BLaER1 (cell line): ENCODE results near the gene GPC6.

Experiments used
- H3K27ac ChIP-seq: shearing (Covaris generic); formaldehyde crosslinking; 2 replicates; pipeline ENCODE4 v1.8.1; 2022
- H3K27me3 ChIP-seq: shearing (Covaris generic); formaldehyde crosslinking; 2 replicates; pipeline ENCODE4 v1.8.1; 2022
- H3K36me3 ChIP-seq: shearing (Covaris generic); formaldehyde crosslinking; 2 replicates; pipeline ENCODE4 v1.8.1; 2022
- H3K4me1 ChIP-seq: shearing (Covaris generic); formaldehyde crosslinking; 2 replicates; pipeline ENCODE4 v1.8.1; 2022
- H3K4me2 ChIP-seq: shearing (Covaris generic); formaldehyde crosslinking; 2 replicates; pipeline ENCODE4 v1.8.1; 2022
- H3K4me3 ChIP-seq: shearing (Covaris generic); formaldehyde crosslinking; 2 replicates; pipeline ENCODE4 v1.8.1; 2022
- H3K9ac ChIP-seq: shearing (Covaris generic); formaldehyde crosslinking; 2 replicates; pipeline ENCODE4 v1.8.1; 2022
- H3K9me3 ChIP-seq: shearing (Covaris generic); formaldehyde crosslinking; 2 replicates; pipeline ENCODE4 v1.8.1; 2022
- H4K20me1 ChIP-seq: shearing (Covaris generic); formaldehyde crosslinking; 2 replicates; pipeline ENCODE4 v1.8.1; 2022
- Cebpa-rat ChIP-seq: shearing (Covaris generic); IDR thresholded peaks from 2 replicates; pipeline ENCODE4 v1.8.1; 2022

Gene GPC6

GRCh38 chr13:94303644-94304174, 1077.1 kb downstream of the GPC6 start:
- no peaks in the 10 kb centered on the region for H3K4me1 ChIP-seq
- H3K4me3 ChIP-seq = no peak overlapping the region
- no peak overlapping the region for H3K27ac ChIP-seq
- no peak overlapping the region for H3K9ac ChIP-seq
- no peaks in the 10 kb centered on the region for H3K9me3 ChIP-seq
- H4K20me1 ChIP-seq = no peaks in the 10 kb centered on the region
- H3K4me2 ChIP-seq = no peak overlapping the region
- no peaks in the 10 kb centered on the region for H3K36me3 ChIP-seq
- no peaks in the 10 kb centered on the region for H3K27me3 ChIP-seq
- no peak for TF ChIP-seq Cebpa-rat

GRCh38 chr13:94305033-94305432, 1078.4 kb downstream of the GPC6 start:
- no peak overlapping the region for H3K4me2 ChIP-seq
- TF ChIP-seq Cebpa-rat = no peak
- H3K27ac ChIP-seq = no peak overlapping the region
- no peaks in the 10 kb centered on the region for H3K27me3 ChIP-seq
- no peaks in the 10 kb centered on the region for H3K4me1 ChIP-seq
- no peak overlapping the region for H3K9ac ChIP-seq
- H3K9me3 ChIP-seq = no peaks in the 10 kb centered on the region
- H3K36me3 ChIP-seq = no peaks in the 10 kb centered on the region
- no peak overlapping the region for H3K4me3 ChIP-seq
- H4K20me1 ChIP-seq = no peaks in the 10 kb centered on the region

- no peaks in the 10 kb centered on the region for H4K20me1 ChIP-seq
- H3K4me1 ChIP-seq = no peaks in the 10 kb centered on the region
- no peak overlapping the region for H3K4me3 ChIP-seq
- H3K9ac ChIP-seq = no peak overlapping the region
- H3K27ac ChIP-seq = no peak overlapping the region
- no peaks in the 10 kb centered on the region for H3K27me3 ChIP-seq
- no peak overlapping the region for H3K4me2 ChIP-seq
- no peaks in the 10 kb centered on the region for H3K9me3 ChIP-seq
- TF ChIP-seq Cebpa-rat = no peak
- no peaks in the 10 kb centered on the region for H3K36me3 ChIP-seq
These were observed 1078.9 kb downstream of the GPC6 start for GRCh38 chr13:94305463-94305862.

- Histone ChIP-seq H3K27ac (no peak overlapping the region), H3K27me3 (no peaks in the 10 kb centered on the region), H3K9me3 (no peaks in the 10 kb centered on the region)
These were observed 1079.3 kb downstream of the GPC6 start for GRCh38 chr13:94305934-94306333.

GRCh38 chr13:94308832-94309231, 1082.2 kb downstream of the GPC6 start:
- H3K4me2 ChIP-seq = no peak overlapping the region
- no peaks in the 10 kb centered on the region for H3K36me3 ChIP-seq
- TF ChIP-seq Cebpa-rat = no peak
- no peak overlapping the region for H3K4me3 ChIP-seq
- no peaks in the 10 kb centered on the region for H3K27me3 ChIP-seq
- H3K9me3 ChIP-seq = no peaks in the 10 kb centered on the region
- no peaks in the 10 kb centered on the region for H4K20me1 ChIP-seq
- no peaks in the 10 kb centered on the region for H3K4me1 ChIP-seq
- H3K27ac ChIP-seq = no peak overlapping the region
- no peak overlapping the region for H3K9ac ChIP-seq

More at GRCh38 chr13:94305934-94306333, 1079.3 kb downstream of the GPC6 start:
- TF ChIP-seq Cebpa-rat = no peak
- H3K4me2 ChIP-seq = no peak overlapping the region
- no peak overlapping the region for H3K9ac ChIP-seq
- H4K20me1 ChIP-seq = no peaks in the 10 kb centered on the region
- H3K4me1 ChIP-seq = no peaks in the 10 kb centered on the region
- H3K4me3 ChIP-seq = no peak overlapping the region
- no peaks in the 10 kb centered on the region for H3K36me3 ChIP-seq

GRCh38 chr13:94309576-94309975, 1083.0 kb downstream of the GPC6 start:
- no peak for TF ChIP-seq Cebpa-rat
- no peak overlapping the region for H3K4me2 ChIP-seq
- no peak overlapping the region for H3K27ac ChIP-seq
- no peaks in the 10 kb centered on the region for H4K20me1 ChIP-seq
- no peaks in the 10 kb centered on the region for H3K27me3 ChIP-seq
- H3K9me3 ChIP-seq = no peaks in the 10 kb centered on the region
- H3K4me1 ChIP-seq = no peaks in the 10 kb centered on the region
- no peak overlapping the region for H3K4me3 ChIP-seq
- no peaks in the 10 kb centered on the region for H3K36me3 ChIP-seq
- H3K9ac ChIP-seq = no peak overlapping the region

- no peaks in the 10 kb centered on the region for H3K27me3 ChIP-seq
- no peak overlapping the region for H3K4me3 ChIP-seq
- H4K20me1 ChIP-seq = no peaks in the 10 kb centered on the region
- no peaks in the 10 kb centered on the region for H3K36me3 ChIP-seq
- no peak overlapping the region for H3K27ac ChIP-seq
- no peak overlapping the region for H3K9ac ChIP-seq
- no peak overlapping the region for H3K4me2 ChIP-seq
- no peaks in the 10 kb centered on the region for H3K4me1 ChIP-seq
- H3K9me3 ChIP-seq = no peaks in the 10 kb centered on the region
- no peak for TF ChIP-seq Cebpa-rat
These were observed 1083.6 kb downstream of the GPC6 start for GRCh38 chr13:94309997-94310855.

- no peaks in the 10 kb centered on the region for H3K9me3 ChIP-seq
- H3K27me3 ChIP-seq = no peaks in the 10 kb centered on the region
- H3K36me3 ChIP-seq = no peaks in the 10 kb centered on the region
- H3K4me1 ChIP-seq = no peaks in the 10 kb centered on the region
- H3K4me3 ChIP-seq = no peak overlapping the region
- H3K9ac ChIP-seq = no peak overlapping the region
- H3K4me2 ChIP-seq = no peak overlapping the region
- H4K20me1 ChIP-seq = no peaks in the 10 kb centered on the region
- no peak for TF ChIP-seq Cebpa-rat
- no peak overlapping the region for H3K27ac ChIP-seq
These were observed 1085.3 kb downstream of the GPC6 start for GRCh38 chr13:94311893-94312292.

GRCh38 chr13:94312511-94313216, 1086.1 kb downstream of the GPC6 start:
- Histone ChIP-seq H3K4me2 (no peak overlapping the region), H3K9me3 (no peaks in the 10 kb centered on the region), H4K20me1 (no peaks in the 10 kb centered on the region), H3K4me3 (no peak overlapping the region), H3K27ac (no peak overlapping the region), H3K4me1 (peaks cover 8% of the 10 kb centered on the region), H3K36me3 (no peaks in the 10 kb centered on the region), H3K27me3 (no peaks in the 10 kb centered on the region), H3K9ac (no peak overlapping the region)
- no peak for TF ChIP-seq Cebpa-rat

- H4K20me1 ChIP-seq = no peaks in the 10 kb centered on the region
- H3K4me3 ChIP-seq = no peak overlapping the region
- H3K27me3 ChIP-seq = no peaks in the 10 kb centered on the region
- H3K4me1 ChIP-seq = peaks cover 12% of the 10 kb centered on the region
- H3K9ac ChIP-seq = no peak overlapping the region
- no peaks in the 10 kb centered on the region for H3K9me3 ChIP-seq
- H3K36me3 ChIP-seq = no peaks in the 10 kb centered on the region
- no peak overlapping the region for H3K4me2 ChIP-seq
- no peak for TF ChIP-seq Cebpa-rat
- no peak overlapping the region for H3K27ac ChIP-seq
These were observed 1086.8 kb downstream of the GPC6 start for GRCh38 chr13:94313321-94313910.
